Stimulated activated CD4-positive, alpha-beta T cell treated with anti-CD3 and anti-CD28 coated beads, Interleukin-2, amount 100 ng/mL, for 24 hours (primary cell): ENCODE results near the gene ZNF526.

ENCODE experiments used
- DNase-seq, 2 donors: peaks; one replicate each; pipeline ENCODE4 v3.0.0-alpha.2; 2020

Gene ZNF526, protein sequence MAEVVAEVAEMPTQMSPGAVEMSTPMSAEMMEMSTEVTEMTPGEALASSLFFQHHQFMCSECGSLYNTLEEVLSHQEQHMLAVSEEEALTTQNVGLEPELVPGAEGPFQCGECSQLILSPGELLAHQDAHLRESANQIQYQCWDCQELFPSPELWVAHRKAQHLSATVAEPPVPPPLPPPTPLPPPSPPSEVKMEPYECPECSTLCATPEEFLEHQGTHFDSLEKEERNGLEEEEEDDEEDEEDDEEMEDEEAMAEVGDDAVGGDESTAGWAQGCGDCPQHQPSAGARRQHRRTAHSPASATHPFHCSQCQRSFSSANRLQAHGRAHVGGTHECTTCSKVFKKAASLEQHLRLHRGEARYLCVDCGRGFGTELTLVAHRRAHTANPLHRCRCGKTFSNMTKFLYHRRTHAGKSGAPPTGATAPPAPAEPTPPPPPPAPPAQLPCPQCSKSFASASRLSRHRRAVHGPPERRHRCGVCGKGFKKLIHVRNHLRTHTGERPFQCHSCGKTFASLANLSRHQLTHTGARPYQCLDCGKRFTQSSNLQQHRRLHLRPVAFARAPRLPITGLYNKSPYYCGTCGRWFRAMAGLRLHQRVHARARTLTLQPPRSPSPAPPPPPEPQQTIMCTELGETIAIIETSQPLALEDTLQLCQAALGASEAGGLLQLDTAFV

DNA sequence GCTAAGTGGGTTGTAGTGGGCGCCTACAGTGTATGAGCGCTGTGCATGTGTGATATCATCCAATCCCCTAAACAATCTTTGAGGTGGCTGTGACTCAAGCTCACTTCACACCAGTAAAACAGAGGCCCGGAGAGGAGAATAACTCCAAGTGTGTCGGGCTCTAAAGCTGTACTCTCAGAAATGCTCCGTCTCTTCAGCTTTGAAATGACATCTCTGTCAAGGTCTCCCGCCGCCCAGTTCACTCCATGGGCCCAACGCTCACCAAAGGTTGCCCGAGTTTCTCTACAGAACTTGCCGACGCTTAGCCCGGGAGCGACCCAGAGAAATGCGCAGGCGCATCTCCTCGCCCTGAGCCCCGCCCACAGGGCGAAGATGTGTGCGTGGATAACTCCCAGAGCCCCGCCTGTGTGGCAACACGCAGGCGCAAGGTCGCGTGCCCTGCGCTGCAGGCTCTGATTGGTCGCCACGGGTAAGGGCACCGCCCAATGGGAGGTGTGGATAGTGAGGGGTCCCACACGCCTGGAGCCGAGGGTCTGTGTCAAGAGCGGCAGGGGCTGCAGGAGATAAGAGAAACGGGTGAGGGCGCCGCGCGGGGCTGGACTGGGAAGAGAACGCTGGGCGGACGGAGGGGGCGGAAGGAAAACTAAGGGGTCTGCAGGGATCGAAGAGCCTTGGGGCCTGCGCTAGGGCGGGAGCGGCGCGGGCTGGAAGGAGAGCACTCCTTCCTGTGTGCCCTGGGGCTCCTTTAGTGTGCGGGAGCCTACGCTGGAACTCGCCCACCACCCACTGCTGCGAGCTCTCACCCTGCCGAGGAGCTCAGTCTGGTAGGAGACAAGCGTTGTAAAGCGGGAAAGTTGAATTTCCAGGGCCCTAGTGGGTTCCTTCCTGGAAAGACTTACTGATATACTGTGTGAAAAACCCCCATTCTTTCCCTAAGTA lies at the start of gene ZNF526:
TSS of gene ZNF526 (plus strand) at position 501 of the 939 bp plus-strand sequence. CDS start 4,092 bp downstream, outside the sequence.
- DNase-seq: peak; percentile 97

DNA sequence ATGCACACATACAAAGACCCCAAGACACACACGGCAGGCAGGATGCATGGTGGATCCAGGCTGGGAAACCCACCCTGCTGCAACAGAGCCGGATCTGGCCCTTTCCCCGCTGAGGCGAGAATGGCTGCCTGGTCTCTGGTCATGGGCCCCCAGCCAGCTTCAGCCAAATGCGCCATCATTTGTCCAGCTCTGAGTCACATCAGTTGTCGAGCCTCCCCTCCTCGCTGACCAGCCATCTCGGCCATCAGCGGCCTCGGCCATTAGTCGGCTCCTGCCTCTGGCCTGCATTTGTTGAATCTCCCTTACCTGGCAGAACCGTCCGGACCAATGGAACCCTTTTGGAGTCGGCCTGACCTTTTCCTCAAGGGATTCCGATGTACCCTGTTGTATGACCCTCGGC lies 49.4 kb upstream of the ZNF526 start:
- DNase-seq: no peak

DNA sequence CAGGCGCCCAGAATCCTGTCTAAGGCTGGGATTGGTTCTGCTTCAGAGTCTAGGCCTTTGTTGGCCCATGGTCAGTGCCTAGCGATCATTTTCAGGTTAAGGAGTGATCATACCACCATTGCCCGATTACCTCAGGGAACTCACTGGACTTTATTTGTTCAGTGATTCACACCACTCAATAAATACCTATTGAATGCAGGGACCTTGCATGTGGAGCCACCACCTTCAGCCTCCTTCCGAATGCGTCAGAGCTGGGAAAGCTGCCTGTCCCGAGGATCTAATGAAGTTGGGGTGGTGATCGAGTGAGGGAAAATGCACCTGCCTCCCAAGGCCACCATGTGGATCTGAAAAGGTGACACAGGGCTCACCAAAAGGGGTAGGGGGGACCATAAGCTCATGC lies 47.9 kb upstream of the ZNF526 start:
- DNase-seq: no peak

DNA sequence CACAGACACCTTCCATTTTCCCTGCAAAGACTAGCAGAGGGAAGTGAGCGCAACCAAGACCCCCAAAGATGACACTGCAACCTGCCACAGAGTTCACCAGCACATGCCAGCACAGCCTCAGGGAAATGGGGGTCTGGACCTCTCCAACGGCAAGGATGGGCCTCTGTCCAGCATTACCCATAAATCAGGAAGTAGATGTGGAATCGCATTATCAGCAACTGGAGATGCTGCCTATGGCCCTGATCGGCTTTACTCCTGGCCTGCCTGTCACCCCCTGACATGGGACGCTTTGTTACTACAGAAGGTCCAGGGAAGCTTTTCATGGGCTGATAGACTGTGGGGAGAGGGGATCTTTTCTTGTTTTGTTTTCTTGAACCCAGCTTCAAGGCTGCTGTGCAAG lies 46.4 kb upstream of the ZNF526 start:
- no peak for DNase-seq

DNA sequence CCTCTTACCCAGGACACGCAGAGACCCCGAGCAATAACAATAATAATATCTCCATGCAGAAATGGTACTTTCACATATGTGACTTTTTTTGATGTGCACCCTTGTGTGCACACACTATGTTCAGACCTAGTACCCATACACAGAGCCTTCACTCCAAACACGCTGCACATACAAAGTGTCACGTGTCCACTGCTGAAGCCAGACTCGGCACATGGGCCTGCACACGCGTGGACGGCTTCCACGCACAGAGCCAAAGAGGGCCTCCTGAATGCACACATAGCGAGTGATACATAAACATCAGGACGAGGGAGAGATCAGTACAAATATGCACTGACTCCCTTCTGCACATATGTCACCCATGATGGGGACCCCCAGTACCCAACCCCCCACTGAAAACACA lies 45.9 kb upstream of the ZNF526 start:
- no peak for DNase-seq

DNA sequence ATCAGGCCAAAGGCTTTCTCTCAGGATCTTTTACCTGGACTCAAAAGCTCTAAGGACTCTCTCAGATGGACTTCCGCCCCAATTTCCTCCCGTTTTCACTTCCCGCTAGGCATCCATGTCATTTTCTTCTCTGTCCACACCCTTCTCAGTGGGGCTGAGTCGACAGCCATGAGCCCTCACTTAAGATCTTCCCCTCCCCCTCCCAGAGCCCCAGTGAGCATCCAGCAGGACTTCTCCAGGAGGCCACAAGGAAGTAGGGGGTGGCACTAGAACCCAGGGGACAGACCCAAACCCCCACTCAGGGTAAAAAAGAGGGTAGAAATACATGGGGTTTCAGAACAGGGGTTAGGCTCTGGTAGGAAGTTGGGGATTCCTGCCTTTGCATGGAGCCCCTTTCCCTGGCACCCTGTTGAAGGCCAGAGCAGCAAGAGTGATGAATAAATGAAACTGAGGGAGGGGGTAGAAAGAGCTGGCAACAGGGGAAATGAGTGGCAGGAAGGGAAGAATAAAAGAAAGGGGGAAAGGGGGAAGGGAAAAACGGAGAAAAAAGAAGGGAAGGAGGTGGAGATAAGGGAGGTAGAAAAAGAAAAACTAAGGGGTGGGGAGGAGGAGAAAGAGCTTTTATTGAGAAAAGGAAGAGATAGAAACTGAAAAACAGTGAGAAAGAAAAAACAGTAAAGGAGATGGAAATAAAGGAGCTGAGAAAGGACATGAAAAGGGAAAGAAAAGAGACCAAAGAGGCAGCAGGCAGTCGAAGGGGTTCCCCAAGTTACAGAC lies 45.0 kb upstream of the ZNF526 start:
- DNase-seq: no peak

DNA sequence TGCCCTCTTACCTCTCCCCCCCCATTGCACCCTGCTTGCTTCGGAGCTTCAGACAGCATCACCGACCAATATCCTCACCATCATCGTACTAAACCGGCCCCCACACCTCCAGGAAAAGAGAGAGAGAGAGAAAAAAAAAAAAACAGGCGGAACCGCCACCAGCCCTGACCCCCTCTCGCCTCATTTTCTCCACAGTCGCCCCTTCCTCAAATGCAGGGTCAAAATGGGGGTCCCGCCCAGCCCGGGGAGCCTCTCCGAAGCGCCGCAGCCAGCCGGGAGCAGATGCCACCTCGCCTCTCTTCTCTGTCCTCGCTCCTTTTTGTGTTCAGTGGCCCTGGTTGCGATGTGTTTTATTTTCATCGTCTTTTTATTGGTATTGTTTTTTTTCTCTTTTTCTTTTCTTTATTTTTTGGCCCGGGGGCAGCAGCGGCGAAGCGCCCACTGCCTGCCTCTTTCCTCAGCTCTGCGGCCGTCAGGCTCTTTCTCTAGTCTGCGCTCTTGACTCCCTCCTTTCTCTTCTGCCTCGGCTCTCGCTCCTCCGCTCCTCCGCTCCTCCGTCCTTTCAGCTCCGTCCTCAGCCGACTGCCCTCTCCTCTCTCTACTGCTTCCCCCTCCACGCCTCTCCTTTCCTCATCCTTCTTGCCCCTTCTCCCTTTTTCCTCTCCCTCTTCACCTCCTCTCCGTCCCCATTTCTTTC lies 44.0 kb upstream of the ZNF526 start:
- peak in 1 of 2 donors; percentile 27 for DNase-seq

DNA sequence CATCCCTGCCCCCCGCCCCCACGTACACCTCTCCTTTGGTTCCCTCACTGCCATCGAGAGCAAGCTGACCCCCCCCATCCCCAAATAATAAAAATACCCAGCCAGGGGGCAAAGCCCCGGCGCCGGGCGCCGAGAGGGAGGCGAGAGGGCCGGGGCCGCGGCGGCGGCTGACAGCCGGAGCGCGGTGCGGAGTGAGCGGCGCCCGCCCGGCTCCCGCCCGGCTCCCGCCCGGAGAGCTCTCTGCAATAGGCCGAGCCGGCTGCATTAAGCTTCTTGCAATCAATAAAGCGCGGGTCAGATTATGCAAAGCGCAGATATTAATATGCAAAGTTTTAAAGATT lies 43.5 kb upstream of the ZNF526 start:
- DNase-seq: no peak

DNA sequence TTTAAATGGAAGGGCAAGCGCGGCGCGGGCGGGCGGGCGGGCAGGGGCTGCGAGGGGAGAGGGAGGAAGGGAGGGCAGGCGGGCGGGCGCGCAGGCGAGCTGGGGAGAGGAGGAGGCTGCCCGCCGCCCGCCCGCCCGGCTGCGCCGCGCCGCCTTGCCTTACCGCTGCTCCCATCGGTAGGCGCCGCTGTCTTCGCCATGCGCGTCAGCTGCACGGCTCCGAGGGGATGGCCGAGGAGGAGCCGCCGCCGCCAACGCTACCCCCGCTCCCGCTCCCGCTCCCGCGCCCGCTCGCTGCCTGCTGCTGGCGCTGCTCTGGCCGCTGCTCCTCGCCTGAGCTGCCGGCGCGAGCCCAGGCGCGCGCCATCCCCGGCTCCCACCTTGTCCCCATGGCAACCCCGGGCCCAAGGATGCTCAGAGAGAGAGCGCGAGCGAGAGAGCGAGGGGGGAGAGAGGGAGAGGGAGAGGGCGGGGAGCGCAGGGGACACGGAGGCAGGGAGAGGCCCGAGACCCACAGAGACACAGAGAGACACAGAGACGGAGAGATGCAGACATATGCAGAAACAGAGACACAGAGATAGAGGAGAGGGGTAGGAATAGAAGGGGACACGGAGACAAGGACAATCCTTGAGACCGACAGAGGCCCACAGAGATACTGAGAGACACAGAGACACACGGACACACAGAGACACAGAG lies 43.0 kb upstream of the ZNF526 start:
- DNase-seq: peak; percentile 76 to 81

DNA sequence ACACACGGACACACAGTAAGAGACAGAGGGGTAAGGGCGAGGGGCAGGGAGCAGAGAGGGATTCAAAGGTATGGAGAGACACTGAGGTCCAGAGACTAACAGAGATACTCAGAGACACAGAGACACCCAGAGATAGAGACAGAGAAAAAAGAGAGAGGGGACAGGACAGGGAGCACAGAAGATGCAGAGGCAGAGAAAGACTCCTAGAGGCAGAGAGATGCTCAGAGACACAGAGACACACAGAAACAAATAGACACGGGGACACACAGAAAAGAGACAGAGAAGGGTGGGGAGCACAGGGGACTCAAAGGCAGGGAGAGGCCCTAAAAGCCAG lies 42.5 kb upstream of the ZNF526 start:
- DNase-seq: no peak

DNA sequence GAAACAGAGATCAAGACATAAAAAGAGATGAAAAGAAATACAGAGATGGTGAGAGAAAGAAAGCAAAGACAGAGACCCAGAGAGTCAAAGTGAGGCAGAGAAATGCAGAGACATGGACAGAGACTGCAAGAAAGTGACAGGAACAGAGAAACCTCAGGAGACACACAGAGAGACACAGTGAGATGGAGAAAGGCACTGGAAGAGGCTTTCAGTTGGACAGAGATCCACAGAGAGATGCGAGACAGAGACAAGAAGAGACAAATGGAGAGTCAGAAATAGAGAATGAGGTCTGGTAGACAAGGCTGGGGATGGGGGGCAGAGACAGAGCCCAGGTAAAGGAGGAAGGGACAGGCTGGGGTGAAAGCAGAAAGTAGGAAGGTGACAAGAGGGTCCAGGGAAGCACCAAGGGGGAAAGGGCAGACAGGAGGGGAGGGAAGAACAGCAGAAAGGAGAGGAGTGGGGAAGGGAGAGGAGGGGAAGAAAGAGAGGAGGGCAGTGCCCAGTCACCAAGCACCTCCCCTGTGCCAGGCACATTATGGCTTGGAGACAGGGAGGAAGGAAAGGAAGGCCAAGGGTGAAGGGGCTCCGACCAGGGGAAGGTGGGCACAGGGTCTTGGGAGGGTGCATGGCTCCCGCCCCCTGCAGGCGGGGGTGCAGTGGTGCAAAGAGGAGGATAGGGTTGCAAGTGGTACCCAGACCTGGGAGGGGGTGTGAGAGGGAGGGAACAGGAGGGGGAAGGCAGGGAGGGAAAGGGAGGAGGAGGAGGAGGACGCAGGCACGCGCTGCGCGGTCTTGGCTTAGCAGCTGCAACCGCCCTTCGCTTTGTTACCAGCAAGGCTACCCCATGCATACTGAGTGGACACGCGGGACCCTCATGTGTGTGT lies 41.1 kb upstream of the ZNF526 start:
- no peak for DNase-seq

DNA sequence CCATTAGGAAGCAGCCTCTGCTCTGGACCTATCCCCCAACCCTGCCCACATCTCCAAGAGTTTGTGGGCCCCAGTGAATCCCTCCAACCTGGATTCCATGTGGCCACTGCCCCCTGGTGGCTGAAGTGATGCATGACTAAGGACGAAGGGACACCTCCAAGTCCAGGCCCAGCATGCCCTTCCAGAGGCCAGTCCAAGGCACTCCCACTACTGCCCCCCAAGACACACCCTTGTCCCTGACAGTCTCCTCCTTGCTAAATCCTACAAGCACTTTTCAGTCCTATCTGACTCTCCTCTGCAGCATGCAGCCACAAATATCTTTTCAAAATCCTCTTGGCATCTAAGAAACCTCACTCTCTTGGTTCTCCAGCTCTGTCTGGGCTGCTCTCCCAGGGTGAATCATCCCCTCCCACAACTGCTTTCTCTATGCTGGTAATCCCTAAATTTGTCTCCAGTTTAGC lies 35.7 kb upstream of the ZNF526 start:
- peak; percentile 81 to 83 for DNase-seq

DNA sequence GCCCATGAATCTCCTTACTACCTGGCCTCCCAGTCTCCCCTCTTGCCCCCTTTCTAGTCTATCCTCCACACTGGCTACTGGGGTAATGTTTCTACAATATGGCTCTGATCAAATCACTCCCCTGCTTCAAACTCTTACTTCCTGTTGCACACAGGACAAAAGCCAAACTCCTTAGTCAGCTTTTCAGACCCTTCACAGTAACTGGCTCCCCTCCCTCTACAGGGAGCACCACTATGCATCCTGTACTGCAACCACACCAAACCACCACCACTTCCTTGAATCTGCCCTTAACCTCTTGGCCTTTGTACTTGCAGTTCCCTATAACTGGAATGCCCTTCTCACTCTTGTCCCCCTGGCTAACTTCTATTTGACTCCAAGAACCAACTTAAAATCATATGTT lies 34.8 kb upstream of the ZNF526 start:
- DNase-seq: no peak

DNA sequence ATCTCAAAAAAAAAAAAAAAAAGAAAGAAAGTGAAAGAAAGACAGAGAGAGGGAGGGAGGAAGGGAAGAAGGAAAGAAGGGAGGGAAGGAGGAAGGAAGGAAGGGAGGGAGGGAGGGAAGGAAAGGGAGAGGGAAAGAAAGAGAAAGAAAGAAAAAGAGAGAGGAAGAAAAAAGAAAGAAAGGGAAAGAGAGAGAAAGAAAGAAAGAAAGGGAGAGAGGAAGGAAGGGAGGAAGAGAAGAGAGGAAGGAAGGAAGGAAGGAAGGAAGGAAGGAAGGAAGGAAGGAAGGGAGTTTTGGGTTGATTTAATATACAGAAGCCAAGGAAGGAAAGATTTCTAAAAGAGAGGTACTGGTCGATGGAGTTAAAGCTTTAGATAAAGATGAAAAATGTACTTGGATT lies 31.4 kb upstream of the ZNF526 start:
- no peak for DNase-seq

DNA sequence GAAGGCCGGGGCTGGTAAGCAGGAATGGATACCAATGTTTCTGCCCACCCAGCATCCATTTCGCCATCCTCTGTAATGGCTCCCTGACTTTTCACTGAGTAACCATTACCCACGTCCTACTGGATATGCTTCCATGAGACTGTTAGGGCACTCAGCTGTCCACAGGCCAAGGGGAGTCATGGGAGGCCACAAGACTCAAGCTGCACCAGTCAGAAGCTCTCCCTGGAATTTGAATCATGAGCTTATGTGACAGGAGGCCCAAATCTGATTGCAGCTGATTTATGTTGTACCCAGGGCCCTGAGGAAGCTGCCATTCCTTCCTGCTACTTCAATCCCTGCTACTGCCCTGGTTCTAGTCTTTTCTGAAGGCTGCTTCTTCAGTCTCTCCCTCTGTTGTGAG lies 31.0 kb upstream of the ZNF526 start:
- no peak for DNase-seq

DNA sequence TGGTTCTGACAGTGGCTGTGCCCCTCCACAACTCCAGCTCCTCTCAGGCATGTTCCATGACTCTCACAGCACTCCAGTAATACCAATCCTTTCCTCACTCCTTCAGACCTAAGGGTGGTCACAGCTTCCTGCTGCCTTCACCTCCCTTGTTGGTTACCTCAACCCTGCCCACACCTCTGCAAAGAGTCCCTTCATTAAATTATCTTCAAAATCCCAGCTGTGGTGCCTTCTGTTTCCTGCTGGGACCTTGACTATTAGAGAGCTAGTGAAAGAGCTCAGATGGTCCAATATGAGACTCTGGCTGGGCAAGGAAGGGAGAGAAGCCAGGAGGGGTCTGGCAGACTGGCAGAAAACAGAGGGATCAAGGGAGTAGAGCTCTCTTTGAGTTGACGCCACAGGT lies 28.8 kb upstream of the ZNF526 start:
- no peak for DNase-seq

DNA sequence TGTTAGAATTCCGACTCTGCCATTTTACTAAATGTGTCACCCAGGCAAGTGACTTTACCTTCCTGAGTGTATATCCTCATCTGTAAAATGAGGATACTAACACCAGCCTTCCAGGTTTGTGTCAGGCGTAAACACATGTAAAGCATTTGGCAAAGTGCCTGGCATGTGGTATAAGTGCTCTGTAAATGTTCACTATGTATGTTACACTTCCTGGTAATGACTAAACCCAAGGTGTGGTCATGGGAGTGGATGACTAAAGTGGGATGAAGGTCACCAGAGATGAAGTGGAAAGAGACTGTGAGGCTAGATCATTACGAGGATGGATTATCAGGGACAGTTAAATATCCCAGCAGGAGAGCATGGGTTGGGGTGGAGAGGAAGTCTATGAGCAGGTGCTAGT lies 28.3 kb upstream of the ZNF526 start:
- DNase-seq: no peak

DNA sequence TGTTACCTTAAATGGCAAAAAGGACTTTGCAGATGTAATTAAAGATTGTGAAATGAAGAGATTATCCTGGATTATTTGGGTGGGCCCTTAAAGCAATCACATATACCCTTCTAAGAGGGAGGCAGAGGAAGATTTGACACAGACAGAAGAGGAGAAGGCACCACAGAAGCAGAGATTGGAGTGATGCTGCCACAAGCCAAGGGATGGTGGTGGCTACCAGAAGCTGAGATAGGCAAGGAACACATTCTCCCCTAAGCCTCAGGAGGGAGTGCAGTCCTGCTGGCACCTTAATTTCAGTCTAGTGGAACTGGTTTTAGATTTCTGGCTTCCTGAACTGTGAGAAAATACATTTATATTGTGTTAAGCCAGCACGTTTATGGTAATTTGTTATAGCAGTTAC lies 26.8 kb upstream of the ZNF526 start:
- no peak for DNase-seq

DNA sequence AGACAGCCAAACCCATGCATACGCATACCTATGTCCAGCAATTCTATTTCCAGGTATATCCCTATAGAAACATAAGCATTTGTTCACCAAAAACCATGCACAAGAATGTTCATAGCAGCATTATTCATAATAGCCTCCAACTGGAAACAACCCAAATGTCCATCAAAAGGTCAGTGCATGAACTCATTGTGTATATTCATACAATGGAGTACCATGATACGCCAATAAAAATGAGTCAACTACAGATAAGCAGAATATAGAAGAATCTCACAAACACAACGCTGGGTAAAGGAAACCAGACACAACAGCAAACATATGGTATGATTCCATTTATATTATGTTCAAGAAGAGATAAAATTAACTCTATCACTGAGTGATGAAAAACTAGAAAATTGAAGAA lies 26.4 kb upstream of the ZNF526 start:
- no peak for DNase-seq
